Activated CD8-positive, alpha-beta memory T cell treated with anti-CD3 and anti-CD28 coated beads, Interleukin-2, amount 50 U/mL, for 24 hours (primary cell): ENCODE results near the gene PNMA6E.
"Not testable (repeated sequence)": the region's sequence is repeated elsewhere in the genome, so short reads cannot be mapped to it uniquely, and the experiment has no call there.

Experiments used
- DNase-seq: peaks from one replicate; pipeline ENCODE4 v3.0.0-alpha.2; 2020; ENCODE audit errors: extremely low read depth

The PNMA6E gene

GRCh38 chrX:153384973-153385372, 16.2 kb downstream of the PNMA6E start:
- not testable (repeated sequence) for DNase-seq

- DNase-seq = no peak
Observed at GRCh38 chrX:153384390-153384789, 16.8 kb downstream of the PNMA6E start.

DNA sequence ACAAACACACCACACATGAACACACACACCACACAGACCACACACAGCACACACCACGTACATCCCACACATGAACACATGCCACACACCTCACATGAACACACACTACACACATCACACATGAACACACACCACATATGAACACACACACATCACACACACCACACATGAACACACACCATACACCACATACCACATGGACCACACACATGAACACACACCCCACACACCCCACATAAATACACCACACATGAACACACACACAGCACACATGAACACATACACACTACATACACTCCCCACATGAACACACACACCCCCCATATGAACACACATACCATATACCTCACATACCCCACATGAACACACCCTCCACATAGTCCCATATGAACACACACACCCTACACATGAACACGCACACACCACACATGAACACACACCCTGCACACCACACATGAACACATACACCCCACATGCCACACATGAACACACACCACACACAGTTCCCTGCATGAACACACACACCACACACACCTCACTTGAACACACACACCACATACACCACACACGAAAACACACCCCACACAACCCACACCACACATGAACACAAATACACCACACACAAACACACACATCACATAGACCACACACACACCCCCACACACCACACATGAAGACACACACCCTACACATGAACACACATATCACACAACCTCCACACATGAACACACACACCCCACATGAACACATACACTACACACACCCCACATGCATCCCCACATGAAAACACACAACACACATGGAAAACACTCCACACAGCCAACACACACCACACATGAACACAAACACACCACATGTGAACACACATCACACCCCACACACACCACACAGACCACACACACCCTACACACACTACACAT, 18.3 kb downstream of the PNMA6E start:
- DNase-seq = no peak

DNA sequence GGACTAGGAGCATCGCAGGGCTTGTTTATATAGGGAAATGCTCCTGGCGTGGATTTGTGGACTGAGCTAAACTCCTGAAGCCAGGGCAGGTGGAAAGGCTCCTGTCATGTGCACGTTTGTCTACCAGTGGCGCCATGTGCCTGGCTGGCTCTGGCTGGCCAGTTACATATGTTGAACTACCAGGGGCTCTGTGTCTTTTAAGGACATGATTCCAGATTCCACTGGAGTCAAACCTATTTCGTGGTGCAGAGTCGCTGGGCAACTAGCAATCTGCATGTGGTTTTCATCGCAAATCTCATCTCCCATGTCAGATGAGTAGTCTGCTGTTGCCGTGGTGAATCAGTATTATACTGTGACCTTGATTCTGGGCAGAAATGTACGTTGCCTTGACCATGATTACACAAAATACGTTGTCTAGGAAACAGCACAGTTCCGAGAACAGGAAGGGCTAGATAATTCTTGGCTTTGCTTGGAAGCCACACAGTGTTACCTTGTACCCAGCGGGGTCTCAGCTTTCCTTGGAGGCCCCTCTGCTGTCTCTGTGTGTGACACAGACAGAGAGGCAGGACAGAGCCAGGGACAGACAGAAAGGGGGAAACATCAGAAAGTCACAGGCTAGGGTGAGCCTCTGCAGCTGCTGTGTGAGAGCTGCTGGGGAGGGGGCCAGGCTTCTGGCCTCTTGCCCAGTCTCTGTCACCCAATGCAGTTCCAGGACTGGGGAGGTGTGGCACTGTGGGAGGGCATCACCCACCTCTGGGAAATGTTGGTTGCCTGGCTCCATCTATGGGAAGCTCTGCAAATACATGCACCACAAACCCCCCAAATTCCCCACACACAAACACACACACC, 19.2 kb downstream of the PNMA6E start:
- DNase-seq = no peak

DNA sequence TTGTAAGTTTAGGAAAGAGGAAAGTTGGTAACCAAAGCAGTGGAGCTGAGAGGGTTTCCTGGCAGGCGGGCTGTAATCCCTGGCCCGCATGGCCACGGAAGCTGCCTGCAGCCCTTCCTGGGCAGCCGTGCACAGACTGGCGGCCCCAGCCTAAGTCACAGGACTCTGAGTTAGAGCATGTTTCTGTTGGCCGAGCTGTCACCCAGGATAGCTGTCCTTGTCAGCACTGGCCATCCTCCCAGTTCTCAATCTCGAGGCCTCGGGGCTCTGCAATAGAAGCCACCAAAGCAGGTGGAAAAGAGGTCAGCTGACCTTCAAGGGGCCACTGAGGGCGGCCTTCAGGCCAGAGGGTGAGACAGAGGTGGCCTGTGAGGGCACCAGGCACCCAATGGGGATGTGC, 20.5 kb downstream of the PNMA6E start:
- no peak for DNase-seq

DNA sequence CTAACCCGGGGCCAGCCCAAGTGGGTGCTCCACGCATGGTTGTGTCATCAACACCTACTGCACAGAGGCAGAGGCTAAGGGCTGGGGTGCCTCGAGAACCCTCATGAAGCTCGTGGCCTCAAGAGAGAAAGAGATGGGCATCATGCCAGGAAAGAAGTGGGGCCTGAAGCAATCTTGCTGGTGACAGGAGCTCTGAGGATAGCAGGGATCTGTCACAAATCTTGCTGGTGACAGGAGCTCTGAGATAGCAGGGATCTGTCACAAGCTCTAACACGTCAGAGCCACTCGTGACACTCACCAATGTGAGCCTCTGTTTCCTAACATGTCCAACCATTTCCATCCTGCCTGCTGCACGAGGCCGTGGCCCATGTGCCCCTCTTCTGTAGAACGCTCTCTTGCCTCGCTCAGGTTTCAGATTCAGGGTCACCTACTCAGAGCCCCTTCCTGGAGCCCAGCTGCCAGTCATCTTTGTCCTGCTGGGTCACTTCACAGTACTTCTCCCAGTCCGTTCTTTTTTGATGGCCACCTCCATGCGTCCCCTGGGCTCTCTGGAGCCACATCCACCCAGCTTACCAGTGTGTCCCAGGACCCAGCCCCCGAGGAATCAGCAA, 21.1 kb downstream of the PNMA6E start:
- no peak for DNase-seq

GRCh38 chrX:153379508-153379907, 21.6 kb downstream of the PNMA6E start:
- DNase-seq = no peak

DNA sequence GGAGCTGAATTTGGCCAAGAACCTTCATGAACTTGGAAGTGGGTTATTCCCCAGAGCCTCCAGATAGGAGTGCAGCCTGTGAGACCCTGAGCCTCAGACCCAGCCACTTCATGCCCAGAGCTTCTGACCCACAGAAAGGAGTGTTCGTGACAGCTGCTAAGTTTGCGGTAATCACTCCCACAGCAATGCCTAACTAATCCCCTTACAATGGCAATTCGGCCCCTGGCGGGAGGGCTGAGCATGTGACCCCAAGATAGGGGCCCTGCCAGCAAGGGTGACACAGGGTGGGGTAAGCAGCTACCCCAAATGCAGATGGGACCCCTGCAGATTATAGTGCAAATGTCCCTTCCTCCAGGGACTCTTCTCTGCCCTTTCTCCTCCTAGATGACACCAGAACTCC, 22.5 kb downstream of the PNMA6E start:
- no peak for DNase-seq

GRCh38 chrX:153377727-153378126, 23.4 kb downstream of the PNMA6E start:
- DNase-seq = no peak

GRCh38 chrX:153375571-153375970, 25.6 kb downstream of the PNMA6E start:
- no peak for DNase-seq

DNA sequence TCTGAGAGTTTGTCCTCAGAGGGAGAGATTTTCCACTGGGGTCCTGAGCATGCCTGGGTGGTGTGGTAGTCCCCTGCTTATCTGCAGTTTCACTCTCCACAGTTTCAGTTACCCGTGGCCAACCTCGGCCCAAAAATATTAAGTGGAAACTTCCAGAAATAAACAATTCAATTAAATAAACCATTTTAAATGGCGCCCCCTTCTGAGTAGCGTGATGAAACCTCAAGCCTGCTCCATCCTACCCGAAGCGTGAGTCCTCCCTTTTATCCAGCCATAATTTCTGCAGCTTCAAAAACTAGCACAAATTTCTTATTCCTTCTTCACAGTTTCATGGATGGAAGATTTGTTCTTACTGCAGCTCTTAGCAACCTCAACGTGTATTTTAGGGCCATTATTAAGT, 26.7 kb downstream of the PNMA6E start:
- no peak for DNase-seq

- DNase-seq = no peak
Observed at GRCh38 chrX:153372949-153373348, 28.2 kb downstream of the PNMA6E start.

- DNase-seq = no peak
Observed at GRCh38 chrX:153371256-153371655, 29.9 kb downstream of the PNMA6E start.

DNA sequence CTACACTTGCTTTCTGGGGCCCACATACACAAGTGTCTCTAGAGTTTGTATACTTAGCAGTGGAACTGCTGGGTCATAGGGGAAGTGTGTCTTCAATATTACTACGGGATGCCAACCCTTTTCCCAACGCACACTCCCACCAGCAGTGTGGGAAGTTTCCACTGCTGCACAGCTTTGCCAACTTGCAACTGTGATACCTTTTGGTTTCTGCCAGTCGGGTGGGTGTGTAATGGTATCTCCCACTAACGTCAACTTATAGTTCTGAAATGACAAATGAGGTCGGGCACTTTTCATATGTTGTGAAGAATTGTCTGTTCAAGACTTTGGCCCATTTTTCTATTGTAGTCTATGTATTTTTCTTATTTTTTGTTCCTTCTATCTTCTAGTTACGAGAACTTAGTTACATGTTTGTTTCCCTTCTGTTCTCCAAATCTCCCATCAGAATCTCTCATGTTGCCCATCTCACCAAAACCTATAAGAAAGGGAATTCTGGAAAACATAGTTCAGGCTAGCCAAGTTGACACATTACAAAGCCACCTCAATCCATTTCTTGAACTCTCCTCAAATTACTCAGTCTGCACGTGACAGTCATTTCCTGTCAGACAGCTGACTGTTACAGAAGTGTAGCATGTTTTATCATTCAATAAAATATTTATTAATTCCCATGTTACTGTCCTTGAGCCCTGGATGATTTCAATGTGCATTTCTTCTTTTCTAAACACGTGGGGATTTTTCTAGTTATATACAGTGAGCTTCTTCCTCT, 30.7 kb downstream of the PNMA6E start:
- no peak for DNase-seq

DNA sequence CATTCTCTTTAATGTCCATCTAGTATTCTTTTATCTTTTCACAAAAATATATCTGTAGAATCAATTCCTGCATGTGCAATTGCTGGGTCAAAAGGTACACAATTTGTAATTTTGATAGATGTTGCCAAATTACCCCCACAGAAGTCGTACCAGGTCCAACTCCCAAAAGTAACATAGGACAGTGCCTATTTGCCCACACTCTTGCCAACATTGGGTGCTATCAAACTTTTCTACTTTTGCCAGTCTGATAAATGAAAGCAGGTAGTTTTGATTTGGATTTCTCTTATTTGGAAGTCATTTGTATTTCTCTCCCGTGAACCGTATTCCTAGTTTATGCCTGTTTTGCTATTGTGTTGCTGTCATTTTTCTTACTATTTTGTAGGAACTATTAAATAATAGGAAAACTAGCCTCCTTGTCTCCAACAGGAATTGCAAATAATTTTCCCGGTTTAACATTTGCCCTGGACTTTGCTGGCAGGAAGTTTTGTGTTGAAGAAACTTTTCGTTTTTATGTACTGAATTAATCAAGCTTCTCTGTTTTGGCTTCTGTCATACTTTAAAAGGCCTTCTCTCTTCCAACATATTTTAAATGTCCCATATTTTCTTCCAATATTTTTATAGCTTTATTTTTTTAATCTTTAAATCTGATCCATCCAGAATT, 34.1 kb downstream of the PNMA6E start:
- no peak for DNase-seq

- DNase-seq = no peak
Observed at GRCh38 chrX:153366119-153366518, 35.0 kb downstream of the PNMA6E start.

GRCh38 chrX:153365670-153366069, 35.5 kb downstream of the PNMA6E start:
- DNase-seq = no peak

GRCh38 chrX:153361781-153362397, 39.3 kb downstream of the PNMA6E start:
- DNase-seq = no peak

DNA sequence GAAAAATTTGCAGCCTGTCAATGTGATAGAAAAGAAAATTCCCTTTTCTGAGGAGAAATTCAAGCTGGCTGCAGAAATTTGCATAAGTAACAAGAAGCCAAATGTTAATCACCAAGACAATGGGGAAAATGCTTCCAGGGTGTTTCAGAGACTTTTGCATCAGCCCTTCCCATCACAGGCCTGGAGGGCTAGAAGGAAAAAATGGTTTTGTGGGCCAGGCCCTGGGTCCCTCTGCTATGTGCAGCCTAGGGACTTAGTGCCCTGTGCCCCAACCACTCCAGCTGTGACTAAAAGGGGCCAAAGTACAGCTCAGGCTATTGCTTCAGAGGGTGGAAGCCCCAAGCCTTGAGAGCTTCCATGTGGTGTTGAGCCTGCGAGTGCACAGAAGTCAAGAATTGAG, 43.3 kb downstream of the PNMA6E start:
- no peak for DNase-seq

- DNase-seq = no peak
Observed at GRCh38 chrX:153353416-153353815, 47.7 kb downstream of the PNMA6E start.

DNA sequence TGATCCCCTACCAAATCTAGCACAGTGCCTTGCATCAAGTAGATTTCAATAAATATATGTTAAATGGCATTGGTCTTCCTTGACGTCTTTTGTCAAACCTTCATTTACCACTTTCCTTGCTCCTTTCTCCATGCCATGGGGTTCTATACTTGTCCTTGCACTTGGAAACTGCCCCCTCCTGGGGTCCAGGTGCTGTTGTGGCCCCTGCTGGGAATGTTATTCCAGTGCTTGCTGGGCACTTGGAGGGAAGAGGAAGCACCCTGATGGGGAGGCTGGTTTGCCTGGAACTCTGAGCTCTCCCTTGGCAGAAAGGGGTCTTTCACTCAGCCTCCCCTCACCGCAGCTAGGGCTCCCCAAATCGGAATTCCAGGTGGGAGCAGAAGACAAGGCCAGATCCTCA, 48.3 kb downstream of the PNMA6E start:
- no peak for DNase-seq
